Ovary (tissue), 3 donors: Measurements from ENCODE around the gene SLC16A12.

Experiments
- CTCF ChIP-seq, 3 donors: fragments of 450-650 bp in 2 of 3; fragments of 200-600 bp in 1 of 3; IDR thresholded peaks; one replicate each; pipeline versions ENCODE4 v1.5.1 to v1.8.0; 2016 to 2022; ENCODE audit warnings: antibody characterized with exemption in 3 of 3, mild to moderate bottlenecking in 1 of 3
- EP300 ChIP-seq: sonication (generic); formaldehyde crosslinking; IDR thresholded peaks from one replicate; pipeline ENCODE4 v1.6.1; 2017; ENCODE audit warnings: antibody characterized with exemption
- POLR2A ChIP-seq: fragments of 450-650 bp; IDR thresholded peaks from one replicate; pipeline ENCODE4 v1.6.1; 2017; ENCODE audit warnings: antibody characterized with exemption, mild to moderate bottlenecking, moderate library complexity
- donor health status: DM: no; HTN: no; CAD: no.

GRCh38 chr10:89521368-89521767, 14.0 kb downstream of the SLC16A12 start:
- TF ChIP-seq CTCF (IDR thresholded peaks at IDR 0.05) (no peak), POLR2A (no peak), EP300 (no peak)
